CD8-positive, alpha-beta memory T cell (primary cell): ENCODE data around the gene SIDT2. TPM values are rescaled to one million over a fixed set of nuclear protein-coding genes. Genes with fewer than 3 reads are reported as not detected.

Experiments used
- CTCF ChIA-PET: fragments of 350-600 bp; sonication (Branson Sonifier 250); formaldehyde crosslinking; loops from one replicate; lab custom pipeline; 2021; ENCODE audit warnings: antibody characterized with exemption; lab: Charles Lee
- POLR2A ChIA-PET: fragments of 350-600 bp; sonication (Branson Sonifier 250); formaldehyde crosslinking; loops from one replicate; lab custom pipeline; 2021; ENCODE audit warnings: antibody characterized with exemption; lab: Charles Lee
- DNase-seq, 5 donors: peaks; one replicate each; pipeline versions ENCODE4 v3.0.0 to v3.0.0-alpha.2; 2020 to 2022; ENCODE audit warnings: mixed read lengths in 1 of 5
- H3K27ac ChIP-seq: one replicate; pipeline ENCODE4 v1.7.0; 2013; ENCODE audit warnings: low read depth, mild to moderate bottlenecking, low read length, moderate library complexity
- H3K27me3 ChIP-seq: 2 replicates; pipeline ENCODE4 v1.7.0; 2013; ENCODE audit warnings: low read length, mild to moderate bottlenecking; ENCODE audit not compliant: insufficient read depth, poor library complexity, severe bottlenecking
- H3K36me3 ChIP-seq: 2 replicates; pipeline ENCODE4 v1.7.0; 2013; ENCODE audit warnings: mild to moderate bottlenecking, low read length, moderate library complexity; ENCODE audit not compliant: insufficient read depth
- H3K4me1 ChIP-seq: 2 replicates; pipeline ENCODE4 v1.7.0; 2013; ENCODE audit warnings: mild to moderate bottlenecking, low read length, moderate library complexity; ENCODE audit not compliant: insufficient read depth
- H3K4me3 ChIP-seq: 2 replicates; pipeline ENCODE4 v1.7.0; 2013; ENCODE audit warnings: mild to moderate bottlenecking, low read length
- H3K9me3 ChIP-seq: 2 replicates; pipeline ENCODE4 v1.7.0; 2013; ENCODE audit warnings: mild to moderate bottlenecking, low read length
- H3K27ac Mint-ChIP-seq, 8 donors: one replicate each; pipeline ENCODE4 v1.8.0; 2020 to 2021; ENCODE audit warnings: mixed read lengths in 8 of 8, mild to moderate bottlenecking in 6 of 8, inconsistent platforms in 3 of 8, moderate library complexity in 3 of 8
- H3K27me3 Mint-ChIP-seq, 2 donors: one replicate each; pipeline ENCODE4 v1.8.0; 2020 to 2021; ENCODE audit warnings: mixed read lengths in 2 of 2, mild to moderate bottlenecking in 1 of 2, moderate library complexity in 1 of 2
- H3K36me3 Mint-ChIP-seq, 3 donors: one replicate each; pipeline ENCODE4 v1.8.0; 2020 to 2021; ENCODE audit warnings: mixed read lengths in 3 of 3, inconsistent platforms in 1 of 3, mild to moderate bottlenecking in 1 of 3
- H3K4me1 Mint-ChIP-seq, 3 donors: one replicate each; pipeline ENCODE4 v1.8.0; 2020 to 2021; ENCODE audit warnings: mixed read lengths in 3 of 3, inconsistent platforms in 1 of 3, mild to moderate bottlenecking in 1 of 3
- H3K4me3 Mint-ChIP-seq, 7 donors: one replicate each; pipeline ENCODE4 v1.8.0; 2020 to 2021; ENCODE audit warnings: mixed read lengths in 7 of 7, mild to moderate bottlenecking in 6 of 7, moderate library complexity in 4 of 7, inconsistent platforms in 2 of 7
- H3K9me3 Mint-ChIP-seq, 5 donors: one replicate each; pipeline ENCODE4 v1.8.0; 2020 to 2022; ENCODE audit warnings: mixed read lengths in 5 of 5, mild to moderate bottlenecking in 3 of 5, moderate library complexity in 2 of 5, inconsistent platforms in 1 of 5
- polyA plus RNA-seq: library from polyadenylated mRNA; unstranded; fragments of 300-500 nt; fragmentation: Illumina TruSeq; gene quantifications from one replicate; pipeline ENCODE4 v1.2.3, GENCODE V29; 2021
- total RNA-seq, 2 experiments: library from RNA; stranded (reverse); gene quantifications; one replicate each; pipeline ENCODE4 v1.2.3, GENCODE V29; 2021

SIDT2 gene
- total and polyA plus RNA-seq, 3 experiments from 2014 or later: 2.0 to 14.9 (median 13.8) TPM

DNA sequence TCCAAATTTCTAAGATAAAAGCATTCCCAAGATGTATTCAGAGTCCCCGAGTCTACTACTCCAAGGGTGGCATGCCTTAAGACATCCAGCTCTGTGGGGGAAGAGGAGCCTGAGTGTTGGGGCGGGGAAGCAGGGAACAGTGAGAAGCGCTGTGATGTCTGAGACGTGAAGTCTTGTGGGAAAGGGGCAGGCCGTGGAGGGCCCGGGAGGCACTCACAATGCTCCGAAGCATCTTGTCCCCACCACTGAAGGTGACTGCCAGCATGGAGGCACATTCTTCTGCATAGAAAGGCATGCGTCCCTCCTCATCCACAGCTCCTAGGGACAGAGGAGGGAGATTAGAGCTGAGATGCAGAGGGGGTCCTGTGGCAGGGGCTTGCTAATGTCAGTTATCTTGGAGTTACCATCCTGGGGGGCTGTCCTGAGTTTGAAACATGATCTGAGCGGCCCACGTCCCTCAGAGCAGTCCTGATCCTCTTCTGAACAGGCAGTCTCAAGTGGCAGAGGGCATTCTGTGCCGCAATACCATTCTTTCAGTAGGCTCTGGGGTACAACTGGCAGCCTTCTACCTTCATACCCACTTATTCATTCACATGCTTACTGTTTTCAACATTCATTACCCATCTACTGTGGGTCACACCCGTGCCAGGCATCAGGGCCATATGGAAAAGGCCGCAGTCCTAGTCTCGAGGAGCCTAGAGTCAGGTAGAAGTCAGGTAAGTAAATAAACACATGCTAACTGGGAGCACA lies 44.6 kb downstream of the SIDT2 start:
- H3K4me1 ChIP-seq: peaks cover 10% of the 10 kb centered on the region
- Mint-ChIP-seq H3K36me3 (peaks cover 9 to 97% (median 24%) of the 10 kb centered on the region in 3 donors), H3K27me3 (peaks cover 0 to 1% of the 10 kb centered on the region in 2 donors), H3K4me3 (no peak overlapping the region), H3K4me1 (peaks cover 14 to 21% (median 19%) of the 10 kb centered on the region in 3 donors), H3K27ac (peak overlapping the region in 1 of 8 donors; percentile 64), H3K9me3 (no peaks in the 10 kb centered on the region)
- H3K27ac ChIP-seq: no peak overlapping the region
- CTCF ChIA-PET: interaction anchor here (0.6 kb wide), 1 partner anchor 8 kb away, joined by 3 read pairs; the partner anchor contains the start of gene PCSK7
- no peaks in the 10 kb centered on the region for H3K9me3 ChIP-seq
- H3K27me3 ChIP-seq: no peaks in the 10 kb centered on the region
- no peak overlapping the region for H3K4me3 ChIP-seq
- no peak for DNase-seq
- peaks cover 85% of the 10 kb centered on the region for H3K36me3 ChIP-seq
- POLR2A ChIA-PET: no interaction called here

- Histone ChIP-seq H3K9me3 (no peaks in the 10 kb centered on the region), H3K36me3 (peaks cover 84% of the 10 kb centered on the region), H3K27me3 (no peaks in the 10 kb centered on the region), H3K4me3 (no peak overlapping the region), H3K27ac (no peak overlapping the region), H3K4me1 (peaks cover 13% of the 10 kb centered on the region)
- Mint-ChIP-seq H3K4me3 (peak overlapping the region in 1 of 7 donors; percentile 30), H3K27ac (peak overlapping the region in 2 of 8 donors; percentile 46 to 58), H3K36me3 (peaks cover 11 to 96% (median 21%) of the 10 kb centered on the region in 3 donors), H3K4me1 (peaks cover 22 to 28% (median 23%) of the 10 kb centered on the region in 3 donors), H3K27me3 (peaks cover 0 to 1% of the 10 kb centered on the region in 2 donors), H3K9me3 (no peaks in the 10 kb centered on the region)
- CTCF ChIA-PET: interaction anchor here (0.6 kb wide), 1 partner anchor 7 kb away, joined by 3 read pairs; the partner anchor contains the start of gene PCSK7
- POLR2A ChIA-PET: no interaction called here
- DNase-seq: no peak
Measured at GRCh38 chr11:117223741-117224689, 45.5 kb downstream of the SIDT2 start.

GRCh38 chr11:117225553-117226170 lies 47.1 kb downstream of the SIDT2 start:
- Mint-ChIP-seq H3K27me3 (no peaks in the 10 kb centered on the region), H3K36me3 (peaks cover 16 to 96% (median 23%) of the 10 kb centered on the region in 3 donors), H3K27ac (no peak overlapping the region), H3K9me3 (no peaks in the 10 kb centered on the region), H3K4me1 (peaks cover 31 to 45% (median 38%) of the 10 kb centered on the region in 3 donors), H3K4me3 (no peak overlapping the region)
- H3K4me3 ChIP-seq: no peak overlapping the region
- ChIA-PET CTCF (interaction anchor here (1.0 to 3.0 kb wide), 10 partner anchors 7 to 493 kb away, joined by 3 to 33 read pairs (median 6); partner anchors contain the start of genes APOA5 and SIDT2), POLR2A (no interaction called here)
- H3K36me3 ChIP-seq: peaks cover 78% of the 10 kb centered on the region
- H3K27ac ChIP-seq: no peak overlapping the region
- no peak for DNase-seq
- peaks cover 28% of the 10 kb centered on the region for H3K4me1 ChIP-seq
- no peaks in the 10 kb centered on the region for H3K27me3 ChIP-seq
- H3K9me3 ChIP-seq: no peaks in the 10 kb centered on the region

DNA sequence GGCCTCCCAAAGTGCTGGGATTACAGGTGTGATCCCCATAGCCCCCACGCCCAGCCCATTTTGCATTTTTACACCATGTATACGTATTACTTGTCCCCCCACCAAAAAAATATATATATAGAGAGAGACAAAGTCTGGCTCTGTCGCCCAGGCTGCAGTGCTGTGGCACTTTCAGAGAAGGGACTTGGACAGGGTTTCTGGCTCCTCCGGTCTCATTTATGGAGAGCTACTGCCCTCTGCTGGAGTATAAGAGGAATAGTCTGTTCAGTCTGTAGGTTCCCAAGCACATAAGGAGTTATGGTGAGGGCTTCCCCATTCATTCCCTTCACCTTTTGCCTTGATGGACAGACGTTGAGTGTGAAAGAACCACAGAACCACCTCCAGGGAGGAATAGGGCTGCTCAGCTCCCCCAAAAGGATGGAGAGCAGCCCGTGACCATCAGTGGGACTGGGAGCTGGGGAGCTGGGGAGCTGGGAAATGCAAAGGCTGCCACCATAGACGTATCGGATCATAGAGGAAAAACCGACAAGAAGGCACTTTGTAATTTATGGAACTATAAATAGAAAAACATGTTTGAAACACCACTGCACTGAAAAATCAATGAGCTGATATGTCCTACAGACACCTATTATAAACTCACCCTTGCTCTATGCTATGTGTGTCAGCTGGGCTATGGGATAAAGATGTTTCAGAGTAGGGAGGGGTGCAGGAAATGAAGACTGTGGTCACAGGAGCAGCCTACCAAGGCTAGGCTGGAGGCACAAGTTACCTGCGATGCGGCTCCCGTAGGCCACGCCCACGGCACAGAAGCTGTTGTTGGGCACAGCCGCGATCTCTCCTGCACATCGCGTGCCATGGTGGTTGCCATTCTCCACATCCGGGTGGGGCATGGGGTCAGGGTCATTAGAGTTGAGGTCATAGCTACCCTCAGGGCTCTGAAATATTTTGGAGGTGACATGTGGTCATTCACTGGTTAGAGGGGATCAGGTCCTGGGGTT lies 48.1 kb downstream of the SIDT2 start:
- peaks cover 39 to 55% (median 46%) of the 10 kb centered on the region in 3 donors for H3K4me1 Mint-ChIP-seq
- H3K27ac Mint-ChIP-seq: peak overlapping the region; percentile 35 to 90 (median 78)
- Histone ChIP-seq H3K27ac (no peak overlapping the region), H3K4me1 (peaks cover 33% of the 10 kb centered on the region), H3K9me3 (no peaks in the 10 kb centered on the region), H3K27me3 (no peaks in the 10 kb centered on the region), H3K4me3 (no peak overlapping the region), H3K36me3 (peaks cover 67% of the 10 kb centered on the region)
- peak overlapping the region in 5 of 7 donors; percentile 36 to 53 (median 50) for H3K4me3 Mint-ChIP-seq
- peak; percentile 22 to 65 (median 62) for DNase-seq
- H3K36me3 Mint-ChIP-seq: peaks cover 16 to 91% (median 23%) of the 10 kb centered on the region in 3 donors
- ChIA-PET POLR2A (interaction anchor here (1.1 kb wide), 2 partner anchors 16 to 54 kb away, joined by 3 to 4 read pairs; no protein-coding TSS in a partner anchor), CTCF (interaction anchor here (0.7 to 3.0 kb wide), 17 partner anchors 8 to 494 kb away, joined by 3 to 33 read pairs (median 4); partner anchors contain the start of genes APOA5, SIDT2 and SIK3)
- no peaks in the 10 kb centered on the region for H3K9me3 Mint-ChIP-seq
- H3K27me3 Mint-ChIP-seq: no peaks in the 10 kb centered on the region

- H3K36me3 ChIP-seq: peaks cover 57% of the 10 kb centered on the region
- peaks cover 34% of the 10 kb centered on the region for H3K4me1 ChIP-seq
- H3K27me3 ChIP-seq: no peaks in the 10 kb centered on the region
- ChIA-PET CTCF (interaction anchor here (0.9 to 2.8 kb wide), 2 partner anchors 49 to 437 kb away, joined by 3 to 8 read pairs; partner anchors contain the start of genes APOA5 and SIDT2), POLR2A (no interaction called here)
- Mint-ChIP-seq H3K27ac (peak overlapping the region; percentile 14 to 96 (median 66)), H3K4me1 (peaks cover 42 to 57% (median 48%) of the 10 kb centered on the region in 3 donors), H3K9me3 (no peaks in the 10 kb centered on the region), H3K27me3 (no peaks in the 10 kb centered on the region), H3K36me3 (peaks cover 16 to 82% (median 18%) of the 10 kb centered on the region in 3 donors), H3K4me3 (peak overlapping the region in 6 of 7 donors; percentile 25 to 69 (median 52))
- H3K9me3 ChIP-seq: no peaks in the 10 kb centered on the region
- H3K27ac ChIP-seq: no peak overlapping the region
- no peak for DNase-seq
- no peak overlapping the region for H3K4me3 ChIP-seq
Measured at GRCh38 chr11:117228091-117228490, 49.5 kb downstream of the SIDT2 start.

DNA sequence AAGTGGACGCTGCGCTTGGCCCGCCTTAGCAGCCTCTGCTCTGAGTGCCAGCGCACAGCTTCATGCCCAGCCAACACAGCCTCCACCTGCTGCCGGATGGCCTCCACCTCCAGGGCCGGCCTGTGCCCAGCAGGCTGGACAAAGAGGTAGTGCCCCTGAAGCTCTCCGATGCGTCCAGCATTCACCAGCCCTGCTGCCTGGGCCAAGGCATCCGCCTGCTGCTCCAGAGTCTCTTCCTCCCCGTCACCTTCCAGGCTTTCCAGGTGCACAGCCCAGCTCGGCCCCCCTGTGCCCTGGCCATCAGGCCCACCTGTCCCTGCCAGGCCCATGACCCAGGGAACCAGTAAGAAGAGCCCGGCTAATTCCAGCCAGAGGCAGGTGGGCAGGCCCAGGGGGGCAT lies 50.9 kb downstream of the SIDT2 start:
- ChIA-PET POLR2A (interaction anchor here (1.0 to 4.0 kb wide), 2 partner anchors 51 to 84 kb away, joined by 9 to 21 read pairs; partner anchors contain the start of gene SIDT2), CTCF (interaction anchor here (0.9 to 2.8 kb wide), 5 partner anchors 15 to 438 kb away, joined by 3 to 8 read pairs (median 3); partner anchors contain the start of genes APOA5 and SIDT2)
- no peak for DNase-seq
- peak overlapping the region; percentile 92 for H3K27ac ChIP-seq
- H3K36me3 ChIP-seq: peaks cover 44% of the 10 kb centered on the region
- H3K9me3 ChIP-seq: no peaks in the 10 kb centered on the region
- peak overlapping the region; percentile 91 for H3K4me3 ChIP-seq
- peak overlapping the region; percentile 83 to 99 (median 96) for H3K27ac Mint-ChIP-seq
- H3K4me1 Mint-ChIP-seq: peaks cover 54 to 71% (median 61%) of the 10 kb centered on the region in 3 donors
- peaks cover 16 to 69% (median 18%) of the 10 kb centered on the region in 3 donors for H3K36me3 Mint-ChIP-seq
- H3K9me3 Mint-ChIP-seq: no peaks in the 10 kb centered on the region
- H3K27me3 ChIP-seq: no peaks in the 10 kb centered on the region
- no peaks in the 10 kb centered on the region for H3K27me3 Mint-ChIP-seq
- H3K4me3 Mint-ChIP-seq: peak overlapping the region; percentile 90 to 100 (median 98)
- H3K4me1 ChIP-seq: peaks cover 42% of the 10 kb centered on the region
